ENCODE results near the gene METTL15. TPM values are rescaled to one million over a fixed set of nuclear protein-coding genes. Genes with fewer than 3 reads are reported as not detected.
"Not testable (repeated sequence)": the region's sequence is repeated elsewhere in the genome, so short reads cannot be mapped to it uniquely, and the experiment has no call there.

Gene METTL15
- total RNA-seq, 4 donors from 2014 or later = 9.2 to 22.5 (median 19.2) TPM

DNA sequence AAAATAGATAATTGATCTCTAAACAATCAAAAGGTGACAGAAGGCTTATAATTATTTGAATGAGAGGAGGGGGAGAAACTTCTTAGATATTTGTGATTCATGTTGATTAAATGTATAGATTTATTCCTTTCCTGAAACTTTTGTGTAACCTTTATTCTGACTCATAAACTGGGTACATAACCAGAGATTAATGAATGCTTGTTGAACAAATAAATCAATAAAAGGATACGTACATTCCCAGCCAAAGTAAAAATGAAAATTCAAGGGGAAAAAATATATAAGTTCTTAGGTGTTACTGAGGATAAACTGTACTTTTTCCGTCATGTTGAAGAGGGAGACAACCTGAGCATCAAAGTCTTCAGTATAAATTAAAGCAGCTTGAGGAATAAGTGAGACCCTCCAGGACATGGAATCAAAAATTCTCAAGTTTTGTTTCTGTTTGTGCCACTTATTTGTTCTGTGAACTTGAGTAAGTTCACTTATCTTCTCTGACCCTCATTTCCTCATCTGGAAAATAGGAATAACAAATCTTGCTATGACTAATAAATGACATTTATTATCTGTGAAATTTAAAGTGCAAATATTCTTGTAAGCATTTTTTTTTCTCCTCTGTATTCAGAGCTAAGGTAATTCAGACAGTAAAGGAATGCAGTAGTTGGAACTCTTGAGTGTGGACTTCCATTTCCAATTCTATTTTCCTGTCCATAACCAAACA is 195.4 kb downstream of the METTL15 start:
- no peaks in the 10 kb centered on the region for H3K27me3 ChIP-seq
- no peak for TF ChIP-seq POLR2AphosphoS5 (IDR thresholded peaks at IDR 0.05)
- no peak for TF ChIP-seq EP300 (IDR thresholded peaks at IDR 0.05; ENCODE audit: low read depth)
- TF ChIP-seq POLR2A (IDR thresholded peaks at IDR 0.05) = no peak
- TF ChIP-seq, protein P1, sequence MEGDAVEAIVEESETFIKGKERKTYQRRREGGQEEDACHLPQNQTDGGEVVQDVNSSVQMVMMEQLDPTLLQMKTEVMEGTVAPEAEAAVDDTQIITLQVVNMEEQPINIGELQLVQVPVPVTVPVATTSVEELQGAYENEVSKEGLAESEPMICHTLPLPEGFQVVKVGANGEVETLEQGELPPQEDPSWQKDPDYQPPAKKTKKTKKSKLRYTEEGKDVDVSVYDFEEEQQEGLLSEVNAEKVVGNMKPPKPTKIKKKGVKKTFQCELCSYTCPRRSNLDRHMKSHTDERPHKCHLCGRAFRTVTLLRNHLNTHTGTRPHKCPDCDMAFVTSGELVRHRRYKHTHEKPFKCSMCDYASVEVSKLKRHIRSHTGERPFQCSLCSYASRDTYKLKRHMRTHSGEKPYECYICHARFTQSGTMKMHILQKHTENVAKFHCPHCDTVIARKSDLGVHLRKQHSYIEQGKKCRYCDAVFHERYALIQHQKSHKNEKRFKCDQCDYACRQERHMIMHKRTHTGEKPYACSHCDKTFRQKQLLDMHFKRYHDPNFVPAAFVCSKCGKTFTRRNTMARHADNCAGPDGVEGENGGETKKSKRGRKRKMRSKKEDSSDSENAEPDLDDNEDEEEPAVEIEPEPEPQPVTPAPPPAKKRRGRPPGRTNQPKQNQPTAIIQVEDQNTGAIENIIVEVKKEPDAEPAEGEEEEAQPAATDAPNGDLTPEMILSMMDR (IDR thresholded peaks at IDR 0.05) = no peak
- in situ Hi-C loops (cut with MboI; ENCODE audit: low pct_ligation_motif_present in 1 of 4, low pct_unique_long_range_greater_than_20kb in 1 of 4, low sequenced_read_pairs in 3 of 4) = no loop called here
- intact Hi-C loops (cut with DNase I; ENCODE audit: low total_unique reads) = no loop called here
- DNase-seq = no peak
- H3K27ac ChIP-seq = no peak overlapping the region
- no peak overlapping the region for H3K4me3 ChIP-seq
- H3K36me3 ChIP-seq = peaks cover 0 to 4% (median 0%) of the 10 kb centered on the region in 4 donors
- H3K4me1 ChIP-seq = no peaks in the 10 kb centered on the region
- 89 to 100% methylated on average over 2 of the region's 2 CpGs for WGBS, 2 donors (ENCODE audit: low coverage in 1 of 2)
- H3K9me3 ChIP-seq = no peaks in the 10 kb centered on the region

DNA sequence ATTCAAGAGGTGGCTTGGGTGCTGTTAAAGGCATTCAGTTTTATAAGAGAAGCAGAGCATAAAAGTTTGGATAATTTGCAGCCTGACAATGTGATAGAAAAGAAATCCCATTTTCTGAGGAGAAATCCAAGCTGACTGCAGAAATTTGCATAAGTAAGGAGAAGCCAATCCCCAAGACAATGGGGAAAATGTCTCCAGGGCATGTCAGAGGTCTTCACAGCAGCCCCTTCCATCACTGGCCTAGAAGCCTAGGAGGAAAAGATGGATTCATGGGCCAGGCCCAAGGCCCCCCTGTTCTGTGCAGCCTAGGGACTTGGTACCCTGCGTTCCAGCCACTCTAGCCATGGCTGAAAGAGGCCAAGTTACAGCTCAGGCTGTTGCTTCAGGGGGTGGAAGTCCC is 207.3 kb downstream of the METTL15 start:
- in situ Hi-C loops (cut with MboI; ENCODE audit: low pct_ligation_motif_present in 1 of 4, low pct_unique_long_range_greater_than_20kb in 1 of 4, low sequenced_read_pairs in 3 of 4) = no loop called here
- H3K4me1 ChIP-seq = no peaks in the 10 kb centered on the region
- intact Hi-C loops (cut with DNase I; ENCODE audit: low total_unique reads) = no loop called here
- no peaks in the 10 kb centered on the region for H3K9me3 ChIP-seq
- H3K27ac ChIP-seq = no peak overlapping the region
- H3K27me3 ChIP-seq = no peaks in the 10 kb centered on the region
- H3K4me3 ChIP-seq = no peak overlapping the region
- no peaks in the 10 kb centered on the region for H3K36me3 ChIP-seq
- 100% methylated on average over 1 of the region's 1 CpG; no CpG with 5 or more reads in 1 of the 2 donors for WGBS, 2 donors (ENCODE audit: low coverage in 1 of 2)
- no peak for TF ChIP-seq POLR2AphosphoS5 (IDR thresholded peaks at IDR 0.05)
- no peak for TF ChIP-seq POLR2A (IDR thresholded peaks at IDR 0.05)
- TF ChIP-seq EP300 (IDR thresholded peaks at IDR 0.05; ENCODE audit: low read depth) = no peak
- TF ChIP-seq, protein P1 (IDR thresholded peaks at IDR 0.05) = no peak
- no peak for DNase-seq

DNA sequence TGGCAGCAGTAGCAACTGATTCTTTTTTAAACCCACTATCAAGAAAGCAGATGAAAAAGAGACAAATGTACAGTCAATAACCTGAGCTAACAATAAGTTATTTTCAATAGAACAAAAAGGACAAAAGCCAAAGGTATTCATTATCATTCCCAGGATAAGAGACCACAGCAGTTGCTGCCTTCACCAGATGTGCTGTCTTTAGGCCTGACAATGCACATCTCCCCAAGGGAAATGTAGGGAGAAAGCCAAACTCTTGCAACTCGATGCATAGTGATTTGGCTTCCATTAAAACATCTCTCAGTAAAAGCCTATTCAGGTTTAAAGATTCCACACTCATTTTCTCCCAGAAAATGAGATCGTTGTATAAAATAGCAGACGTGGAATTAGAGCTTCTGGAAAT is 210.7 kb downstream of the METTL15 start:
- Histone ChIP-seq H3K27me3 (no peaks in the 10 kb centered on the region), H3K27ac (no peak overlapping the region), H3K36me3 (no peaks in the 10 kb centered on the region), H3K9me3 (no peaks in the 10 kb centered on the region), H3K4me1 (no peaks in the 10 kb centered on the region), H3K4me3 (no peak overlapping the region)
- in situ Hi-C loops (cut with MboI; ENCODE audit: low pct_ligation_motif_present in 1 of 4, low pct_unique_long_range_greater_than_20kb in 1 of 4, low sequenced_read_pairs in 3 of 4) = no loop called here
- TF ChIP-seq POLR2A (IDR thresholded peaks at IDR 0.05) (no peak), POLR2AphosphoS5 (IDR thresholded peaks at IDR 0.05) (no peak), EP300 (IDR thresholded peaks at IDR 0.05; ENCODE audit: low read depth) (no peak)
- TF ChIP-seq, protein P1 (IDR thresholded peaks at IDR 0.05) = no peak
- 89 to 90% methylated on average over 3 of the region's 3 CpGs for WGBS, 2 donors (ENCODE audit: low coverage in 1 of 2)
- intact Hi-C loops (cut with DNase I; ENCODE audit: low total_unique reads) = no loop called here
- no peak for DNase-seq

DNA sequence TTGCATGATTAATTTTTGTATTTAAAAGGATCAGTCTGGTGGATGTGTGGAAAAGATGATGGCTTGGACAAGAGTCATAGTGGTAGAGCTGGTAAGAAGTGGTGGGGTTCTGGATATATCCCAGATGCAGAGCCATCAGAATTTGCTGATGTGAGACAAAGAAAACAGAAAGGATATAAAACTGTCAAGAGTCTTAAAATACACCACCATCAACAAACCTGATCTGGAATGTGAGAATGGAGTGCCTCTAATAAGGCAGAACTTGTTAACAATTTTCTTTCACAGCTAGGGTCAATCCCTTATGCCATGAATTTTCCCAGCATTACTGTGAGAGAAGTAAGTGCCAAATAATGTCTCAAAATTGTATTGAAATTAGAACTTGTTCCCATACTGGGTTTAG is 215.4 kb downstream of the METTL15 start:
- TF ChIP-seq POLR2AphosphoS5 (IDR thresholded peaks at IDR 0.05) = no peak
- TF ChIP-seq, protein P1 (IDR thresholded peaks at IDR 0.05) = no peak
- TF ChIP-seq POLR2A (IDR thresholded peaks at IDR 0.05) = no peak
- TF ChIP-seq EP300 (IDR thresholded peaks at IDR 0.05; ENCODE audit: low read depth) = no peak
- H3K4me3 ChIP-seq = no peak overlapping the region
- no peaks in the 10 kb centered on the region for H3K4me1 ChIP-seq
- H3K36me3 ChIP-seq = no peaks in the 10 kb centered on the region
- no peaks in the 10 kb centered on the region for H3K27me3 ChIP-seq
- in situ Hi-C loops (cut with MboI; ENCODE audit: low pct_ligation_motif_present in 1 of 4, low pct_unique_long_range_greater_than_20kb in 1 of 4, low sequenced_read_pairs in 3 of 4) (no loop called here), intact Hi-C loops (cut with DNase I; ENCODE audit: low total_unique reads) (no loop called here)
- no peak overlapping the region for H3K27ac ChIP-seq
- no peak for DNase-seq
- no peaks in the 10 kb centered on the region for H3K9me3 ChIP-seq

DNA sequence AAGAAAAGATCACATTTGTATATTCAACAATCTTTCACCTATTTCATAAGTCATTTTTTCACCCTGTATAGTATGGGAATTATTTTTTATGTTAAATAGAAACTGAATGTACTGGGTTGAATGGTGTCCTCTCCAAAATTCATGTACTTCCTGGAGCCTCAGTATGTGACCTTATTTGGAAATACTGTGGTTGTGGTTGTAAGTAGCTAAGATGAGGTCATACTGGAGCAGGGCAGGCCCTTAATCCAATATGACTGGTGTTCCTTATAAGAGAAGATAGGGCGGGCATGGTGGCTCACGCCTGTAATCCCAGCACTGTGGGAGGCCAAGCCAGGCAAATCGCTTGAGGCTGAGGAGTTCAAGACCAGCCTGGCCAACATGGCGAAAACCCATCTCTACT is 224.2 kb downstream of the METTL15 start:
- H3K9me3 ChIP-seq; DNase-seq; intact Hi-C loops (cut with DNase I; ENCODE audit: low total_unique reads); H3K27ac ChIP-seq; H3K36me3 ChIP-seq; in situ Hi-C loops (cut with MboI; ENCODE audit: low pct_ligation_motif_present in 1 of 4, low pct_unique_long_range_greater_than_20kb in 1 of 4, low sequenced_read_pairs in 3 of 4); H3K27me3 ChIP-seq; H3K4me3 ChIP-seq; H3K4me1 ChIP-seq: not testable (repeated sequence)
- WGBS, 2 donors (ENCODE audit: low coverage in 1 of 2) = 98% methylated on average over 4 of the region's 4 CpGs; no CpG with 5 or more reads in 1 of the 2 donors

Data from transverse colon (tissue), 4 donors.